GM23338 (cell line): Measurements from ENCODE around the gene GIPC2. TPM values are rescaled to one million over a fixed set of nuclear protein-coding genes. Genes with fewer than 3 reads are reported as not detected.

Experiments
- ATAC-seq: fragments of 200-7000 bp; cut with Tn5 transposase; 3 replicates; pipeline ENCODE4 v1.9.1; 2020
- DNase-seq: peaks from one replicate; pipeline ENCODE4 v3.0.0-alpha.2; 2015; ENCODE audit warnings: low spot score
- H2AFZ ChIP-seq: fragments of 200-600 bp; sonication (generic); 2 replicates; pipeline ENCODE4 v1.8.0; 2016; ENCODE audit warnings: antibody characterized with exemption, mild to moderate bottlenecking, moderate library complexity
- H3F3A ChIP-seq: fragments of 200-600 bp; sonication (generic); replicated peaks from 2 replicates; pipeline ENCODE4 v1.8.0; 2017; ENCODE audit warnings: antibody characterized with exemption, mixed run types, low read depth
- H3K27ac ChIP-seq: fragments of 200-600 bp; sonication (generic); 2 replicates; pipeline ENCODE4 v1.6.1; 2016; ENCODE audit warnings: low read depth
- H3K27me3 ChIP-seq: fragments of 200-600 bp; sonication (generic); 2 replicates; pipeline ENCODE4 v1.8.0; 2016; ENCODE audit warnings: mild to moderate bottlenecking, mixed run types, moderate library complexity; ENCODE audit not compliant: insufficient read depth
- H3K36me3 ChIP-seq: fragments of 200-600 bp; sonication (generic); 2 replicates; pipeline ENCODE4 v1.8.0; 2016; ENCODE audit warnings: mild to moderate bottlenecking; ENCODE audit not compliant: insufficient read depth
- H3K4me1 ChIP-seq: fragments of 200-600 bp; sonication (generic); 2 replicates; pipeline ENCODE4 v1.8.0; 2016; ENCODE audit warnings: mild to moderate bottlenecking, moderate library complexity; ENCODE audit not compliant: insufficient read depth
- H3K4me2 ChIP-seq: fragments of 200-600 bp; sonication (generic); 2 replicates; pipeline ENCODE4 v1.7.1; 2017; ENCODE audit warnings: mixed run types
- H3K4me3 ChIP-seq: fragments of 200-600 bp; sonication (generic); 2 replicates; pipeline ENCODE4 v1.6.1; 2016; ENCODE audit warnings: mixed run types
- H3K79me2 ChIP-seq: fragments of 200-600 bp; sonication (generic); replicated peaks from 2 replicates; pipeline ENCODE4 v1.8.0; 2017; ENCODE audit warnings: mild to moderate bottlenecking; ENCODE audit not compliant: insufficient read depth
- H3K9me2 ChIP-seq: fragments of 200-600 bp; sonication (generic); 2 replicates; pipeline ENCODE4 v1.8.0; 2017; ENCODE audit not compliant: insufficient read depth
- H4K20me1 ChIP-seq: fragments of 200-600 bp; sonication (generic); replicated peaks from 2 replicates; pipeline ENCODE4 v1.8.0; 2017; ENCODE audit warnings: mild to moderate bottlenecking; ENCODE audit not compliant: insufficient read depth
- H3K27ac Mint-ChIP-seq: 2 replicates; pipeline ENCODE4 v1.8.0; 2020; ENCODE audit warnings: inconsistent platforms, mild to moderate bottlenecking, moderate library complexity, mixed read lengths
- H3K27me3 Mint-ChIP-seq: 3 replicates; pipeline ENCODE4 v1.8.0; 2022; ENCODE audit warnings: low read depth, mild to moderate bottlenecking, moderate library complexity, mixed read lengths, inconsistent platforms; ENCODE audit not compliant: insufficient read depth, poor library complexity
- H3K36me3 Mint-ChIP-seq: 3 replicates; pipeline ENCODE4 v1.8.0; 2021; ENCODE audit warnings: low read depth, mild to moderate bottlenecking, inconsistent platforms, moderate library complexity, mixed read lengths
- H3K4me1 Mint-ChIP-seq: 3 replicates; pipeline ENCODE4 v1.8.0; 2020; ENCODE audit warnings: mild to moderate bottlenecking, inconsistent platforms, mixed read lengths
- H3K4me3 Mint-ChIP-seq: 3 replicates; pipeline ENCODE4 v1.8.0; 2021; ENCODE audit warnings: moderate library complexity, mild to moderate bottlenecking, inconsistent platforms, mixed read lengths
- H3K9me3 Mint-ChIP-seq: 3 replicates; pipeline ENCODE4 v1.8.0; 2020; ENCODE audit warnings: moderate library complexity, mild to moderate bottlenecking, inconsistent platforms, mixed read lengths
- CREB1 ChIP-seq: fragments of 250-450 bp; sonication (Bioruptor Pico); IDR thresholded peaks from 2 replicates; pipeline ENCODE4 v1.5.0; 2020; ENCODE audit warnings: low read depth, mild to moderate bottlenecking, moderate library complexity
- EZH2phosphoT487 ChIP-seq: fragments of 200-600 bp; sonication (generic); IDR thresholded peaks from one replicate; pipeline ENCODE4 v1.8.1; 2018; ENCODE audit warnings: antibody characterized with exemption; ENCODE audit not compliant: unreplicated experiment
- NANOG ChIP-seq: IDR thresholded peaks from 2 replicates; pipeline ENCODE4 v1.6.1; 2016; ENCODE audit warnings: antibody characterized with exemption, borderline replicate concordance
- ZNF331 ChIP-seq: fragments of 250-450 bp; sonication (Bioruptor Pico); IDR thresholded peaks from 2 replicates; pipeline ENCODE4 v1.5.0; 2020; ENCODE audit warnings: low read depth, mild to moderate bottlenecking, moderate library complexity
- polyA plus RNA-seq: library from polyadenylated mRNA; unstranded; fragments of >200 nt; fragmentation: Nextera tagmentation; extraction: Ambion mirVana; gene quantifications from 2 replicates; pipeline ENCODE4 v1.2.1, GENCODE V29; 2016
- total RNA-seq: library from RNA; depleted of rRNA; stranded (reverse); fragments of >200 nt; shearing (Covaris generic); gene quantifications from 2 replicates; pipeline ENCODE4 v1.2.3, GENCODE V29; 2014
- TF ChIP-seq, protein P1 (sequence below): fragments of 250-450 bp; sonication (Bioruptor Pico); IDR thresholded peaks from 2 replicates; pipeline ENCODE4 v1.5.0; 2020; ENCODE audit warnings: mild to moderate bottlenecking, moderate library complexity
- TF ChIP-seq, protein P2 (sequence below), 2 experiments: fragments of 200-600 bp in 1 of 2; sonication (generic) in 1 of 2; conservative IDR thresholded peaks; 2 replicates each; pipeline versions ENCODE4 v1.5.1 to v1.6.1; 2016 to 2017; ENCODE audit warnings: antibody characterized with exemption in 2 of 2, low read depth in 2 of 2, mild to moderate bottlenecking in 2 of 2, moderate library complexity in 1 of 2

Gene GIPC2
- total and polyA plus RNA-seq, 2 experiments from 2014 or later = 1.2 to 1.5 TPM

DNA sequence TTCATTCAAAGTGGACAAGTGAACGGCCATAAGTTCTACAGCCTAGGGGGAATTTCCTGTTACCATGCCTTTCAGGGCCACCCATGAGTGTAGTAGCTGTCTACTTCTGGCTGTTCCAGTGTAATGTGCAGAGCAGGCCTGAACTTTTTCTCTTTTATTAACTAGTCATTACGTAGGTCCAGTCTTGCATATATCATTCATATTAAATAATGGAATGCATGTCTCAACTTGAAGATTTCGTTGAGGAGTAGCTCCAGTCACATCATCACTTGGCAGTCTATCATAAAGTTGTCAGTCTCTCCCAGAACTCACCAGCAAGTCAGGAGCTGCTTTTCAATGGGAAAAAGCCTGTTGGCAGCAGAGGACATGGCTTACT, 12.0 kb upstream of the GIPC2 start:
- Histone ChIP-seq H3K79me2 (no peaks in the 10 kb centered on the region), H3K4me1 (no peaks in the 10 kb centered on the region), H3F3A (no peaks in the 10 kb centered on the region), H2AFZ (peak overlapping the region; percentile 33; the same call in 1 of the 2 replicates), H3K27me3 (no peaks in the 10 kb centered on the region), H4K20me1 (no peaks in the 10 kb centered on the region), H3K9me2 (no peaks in the 10 kb centered on the region), H3K4me2 (no peak overlapping the region), H3K27ac (no peak overlapping the region), H3K4me3 (no peak overlapping the region), H3K36me3 (no peaks in the 10 kb centered on the region)
- no peaks in the 10 kb centered on the region for H3K9me3 Mint-ChIP-seq
- no peaks in the 10 kb centered on the region for H3K27me3 Mint-ChIP-seq
- H3K36me3 Mint-ChIP-seq = no peaks in the 10 kb centered on the region
- TF ChIP-seq, protein P1, sequence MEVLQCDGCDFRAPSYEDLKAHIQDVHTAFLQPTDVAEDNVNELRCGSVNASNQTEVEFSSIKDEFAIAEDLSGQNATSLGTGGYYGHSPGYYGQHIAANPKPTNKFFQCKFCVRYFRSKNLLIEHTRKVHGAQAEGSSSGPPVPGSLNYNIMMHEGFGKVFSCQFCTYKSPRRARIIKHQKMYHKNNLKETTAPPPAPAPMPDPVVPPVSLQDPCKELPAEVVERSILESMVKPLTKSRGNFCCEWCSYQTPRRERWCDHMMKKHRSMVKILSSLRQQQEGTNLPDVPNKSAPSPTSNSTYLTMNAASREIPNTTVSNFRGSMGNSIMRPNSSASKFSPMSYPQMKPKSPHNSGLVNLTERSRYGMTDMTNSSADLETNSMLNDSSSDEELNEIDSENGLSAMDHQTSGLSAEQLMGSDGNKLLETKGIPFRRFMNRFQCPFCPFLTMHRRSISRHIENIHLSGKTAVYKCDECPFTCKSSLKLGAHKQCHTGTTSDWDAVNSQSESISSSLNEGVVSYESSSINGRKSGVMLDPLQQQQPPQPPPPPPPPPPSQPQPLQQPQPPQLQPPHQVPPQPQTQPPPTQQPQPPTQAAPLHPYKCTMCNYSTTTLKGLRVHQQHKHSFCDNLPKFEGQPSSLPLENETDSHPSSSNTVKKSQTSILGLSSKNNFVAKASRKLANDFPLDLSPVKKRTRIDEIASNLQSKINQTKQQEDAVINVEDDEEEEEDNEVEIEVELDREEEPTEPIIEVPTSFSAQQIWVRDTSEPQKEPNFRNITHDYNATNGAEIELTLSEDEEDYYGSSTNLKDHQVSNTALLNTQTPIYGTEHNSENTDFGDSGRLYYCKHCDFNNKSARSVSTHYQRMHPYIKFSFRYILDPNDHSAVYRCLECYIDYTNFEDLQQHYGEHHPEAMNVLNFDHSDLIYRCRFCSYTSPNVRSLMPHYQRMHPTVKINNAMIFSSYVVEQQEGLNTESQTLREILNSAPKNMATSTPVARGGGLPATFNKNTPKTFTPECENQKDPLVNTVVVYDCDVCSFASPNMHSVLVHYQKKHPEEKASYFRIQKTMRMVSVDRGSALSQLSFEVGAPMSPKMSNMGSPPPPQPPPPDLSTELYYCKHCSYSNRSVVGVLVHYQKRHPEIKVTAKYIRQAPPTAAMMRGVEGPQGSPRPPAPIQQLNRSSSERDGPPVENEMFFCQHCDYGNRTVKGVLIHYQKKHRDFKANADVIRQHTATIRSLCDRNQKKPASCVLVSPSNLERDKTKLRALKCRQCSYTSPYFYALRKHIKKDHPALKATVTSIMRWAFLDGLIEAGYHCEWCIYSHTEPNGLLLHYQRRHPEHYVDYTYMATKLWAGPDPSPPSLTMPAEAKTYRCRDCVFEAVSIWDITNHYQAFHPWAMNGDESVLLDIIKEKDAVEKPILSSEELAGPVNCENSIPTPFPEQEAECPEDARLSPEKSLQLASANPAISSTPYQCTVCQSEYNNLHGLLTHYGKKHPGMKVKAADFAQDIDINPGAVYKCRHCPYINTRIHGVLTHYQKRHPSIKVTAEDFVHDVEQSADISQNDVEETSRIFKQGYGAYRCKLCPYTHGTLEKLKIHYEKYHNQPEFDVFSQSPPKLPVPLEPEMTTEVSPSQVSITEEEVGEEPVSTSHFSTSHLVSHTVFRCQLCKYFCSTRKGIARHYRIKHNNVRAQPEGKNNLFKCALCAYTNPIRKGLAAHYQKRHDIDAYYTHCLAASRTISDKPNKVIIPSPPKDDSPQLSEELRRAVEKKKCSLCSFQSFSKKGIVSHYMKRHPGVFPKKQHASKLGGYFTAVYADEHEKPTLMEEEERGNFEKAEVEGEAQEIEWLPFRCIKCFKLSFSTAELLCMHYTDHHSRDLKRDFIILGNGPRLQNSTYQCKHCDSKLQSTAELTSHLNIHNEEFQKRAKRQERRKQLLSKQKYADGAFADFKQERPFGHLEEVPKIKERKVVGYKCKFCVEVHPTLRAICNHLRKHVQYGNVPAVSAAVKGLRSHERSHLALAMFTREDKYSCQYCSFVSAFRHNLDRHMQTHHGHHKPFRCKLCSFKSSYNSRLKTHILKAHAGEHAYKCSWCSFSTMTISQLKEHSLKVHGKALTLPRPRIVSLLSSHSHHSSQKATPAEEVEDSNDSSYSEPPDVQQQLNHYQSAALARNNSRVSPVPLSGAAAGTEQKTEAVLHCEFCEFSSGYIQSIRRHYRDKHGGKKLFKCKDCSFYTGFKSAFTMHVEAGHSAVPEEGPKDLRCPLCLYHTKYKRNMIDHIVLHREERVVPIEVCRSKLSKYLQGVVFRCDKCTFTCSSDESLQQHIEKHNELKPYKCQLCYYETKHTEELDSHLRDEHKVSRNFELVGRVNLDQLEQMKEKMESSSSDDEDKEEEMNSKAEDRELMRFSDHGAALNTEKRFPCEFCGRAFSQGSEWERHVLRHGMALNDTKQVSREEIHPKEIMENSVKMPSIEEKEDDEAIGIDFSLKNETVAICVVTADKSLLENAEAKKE (CRISPR knock-in tag) = no peak
- no peak overlapping the region for H3K4me3 Mint-ChIP-seq
- no peaks in the 10 kb centered on the region for H3K4me1 Mint-ChIP-seq
- H3K27ac Mint-ChIP-seq = no peak overlapping the region
- DNase-seq (no peak), ATAC-seq (no peak)

DNA sequence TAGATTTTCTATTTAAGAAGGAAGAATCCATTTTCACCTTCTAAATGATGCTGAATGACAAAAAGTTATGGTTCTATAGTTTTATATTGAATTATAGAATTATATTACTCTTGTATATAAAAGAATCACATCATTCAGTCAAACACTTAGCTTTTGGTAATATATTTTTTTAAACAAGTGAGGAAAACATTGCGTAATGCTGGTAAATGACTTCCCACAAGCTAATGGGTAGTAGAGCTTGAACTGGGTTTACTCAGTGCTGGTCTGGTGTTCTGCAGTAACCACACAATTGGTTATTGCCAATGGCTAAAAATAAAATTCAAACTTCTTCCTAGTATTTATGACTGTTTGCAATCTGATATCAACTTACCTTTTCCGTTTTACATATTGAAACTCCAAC, 10.6 kb upstream of the GIPC2 start:
- no peaks in the 10 kb centered on the region for H3K4me1 Mint-ChIP-seq
- Histone ChIP-seq H3K27ac (no peak overlapping the region), H3K4me2 (no peak overlapping the region), H2AFZ (no peak overlapping the region), H3K4me1 (no peaks in the 10 kb centered on the region), H4K20me1 (no peaks in the 10 kb centered on the region), H3K79me2 (no peaks in the 10 kb centered on the region), H3K9me2 (no peaks in the 10 kb centered on the region), H3K27me3 (no peaks in the 10 kb centered on the region), H3F3A (no peaks in the 10 kb centered on the region), H3K36me3 (no peaks in the 10 kb centered on the region), H3K4me3 (no peak overlapping the region)
- no peaks in the 10 kb centered on the region for H3K9me3 Mint-ChIP-seq
- H3K4me3 Mint-ChIP-seq = no peak overlapping the region
- no peak overlapping the region for H3K27ac Mint-ChIP-seq
- H3K27me3 Mint-ChIP-seq = no peaks in the 10 kb centered on the region
- DNase-seq = no peak
- H3K36me3 Mint-ChIP-seq = no peaks in the 10 kb centered on the region
- no peak for ATAC-seq
- TF ChIP-seq, protein P2, sequence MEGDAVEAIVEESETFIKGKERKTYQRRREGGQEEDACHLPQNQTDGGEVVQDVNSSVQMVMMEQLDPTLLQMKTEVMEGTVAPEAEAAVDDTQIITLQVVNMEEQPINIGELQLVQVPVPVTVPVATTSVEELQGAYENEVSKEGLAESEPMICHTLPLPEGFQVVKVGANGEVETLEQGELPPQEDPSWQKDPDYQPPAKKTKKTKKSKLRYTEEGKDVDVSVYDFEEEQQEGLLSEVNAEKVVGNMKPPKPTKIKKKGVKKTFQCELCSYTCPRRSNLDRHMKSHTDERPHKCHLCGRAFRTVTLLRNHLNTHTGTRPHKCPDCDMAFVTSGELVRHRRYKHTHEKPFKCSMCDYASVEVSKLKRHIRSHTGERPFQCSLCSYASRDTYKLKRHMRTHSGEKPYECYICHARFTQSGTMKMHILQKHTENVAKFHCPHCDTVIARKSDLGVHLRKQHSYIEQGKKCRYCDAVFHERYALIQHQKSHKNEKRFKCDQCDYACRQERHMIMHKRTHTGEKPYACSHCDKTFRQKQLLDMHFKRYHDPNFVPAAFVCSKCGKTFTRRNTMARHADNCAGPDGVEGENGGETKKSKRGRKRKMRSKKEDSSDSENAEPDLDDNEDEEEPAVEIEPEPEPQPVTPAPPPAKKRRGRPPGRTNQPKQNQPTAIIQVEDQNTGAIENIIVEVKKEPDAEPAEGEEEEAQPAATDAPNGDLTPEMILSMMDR (conservative IDR thresholded peaks at IDR 0.05; ENCODE audit: low read depth in 2 of 2) = no peak
- TF ChIP-seq ZNF331 (no peak), NANOG (no peak), EZH2phosphoT487 (no peak), CREB1 (CRISPR knock-in tag) (no peak)
